ENCODE measurements around the gene GPRC5C. TPM values are rescaled to one million over a fixed set of nuclear protein-coding genes. Genes with fewer than 3 reads are reported as not detected.

GPRC5C gene
- total and polyA plus RNA-seq, 2 donors (not counting 3 experiments of a cell fraction or from before 2014, with no cell fraction given), result not detected

DNA sequence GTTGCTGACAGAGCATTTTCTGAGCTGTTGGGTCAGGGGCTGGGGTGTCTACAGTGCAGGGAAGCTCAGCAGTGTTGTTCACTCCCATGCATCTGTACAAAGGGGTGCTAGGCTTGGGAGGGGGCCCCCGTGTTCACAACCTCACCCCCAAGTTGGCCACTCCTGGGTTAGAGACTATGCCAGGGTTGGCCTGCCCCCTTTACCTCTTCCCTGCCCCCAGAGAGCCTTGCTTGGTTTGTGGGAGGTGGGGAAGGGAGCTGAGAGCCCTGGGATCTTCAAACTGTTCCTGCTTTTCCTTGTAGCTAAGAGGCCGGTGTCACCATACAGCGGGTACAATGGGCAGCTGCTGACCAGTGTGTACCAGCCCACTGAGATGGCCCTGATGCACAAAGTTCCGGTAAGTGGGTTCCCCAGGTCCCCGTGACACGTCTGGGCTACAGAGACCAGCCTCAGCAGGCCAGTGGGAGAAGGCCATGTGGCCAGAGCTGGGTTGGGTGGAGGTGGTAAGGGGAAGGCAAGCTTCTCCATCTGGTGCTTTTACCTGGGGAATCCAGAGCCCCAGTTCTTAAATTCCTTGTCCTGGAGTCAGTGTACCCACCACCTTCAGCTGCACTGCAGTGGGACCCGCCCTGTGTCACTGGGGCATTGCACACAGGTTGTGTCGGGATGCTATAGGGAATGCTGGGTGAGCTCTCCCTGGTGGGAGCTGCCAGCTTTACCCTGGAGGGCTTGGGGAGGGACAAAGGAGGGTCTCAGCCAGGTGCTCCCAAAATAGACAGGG, 11.8 kb downstream of the GPRC5C start:
- TF ChIP-seq POLR2AphosphoS5 (IDR thresholded peaks at IDR 0.05; ENCODE audit: insufficient read depth, low read depth, low read length) (no peak), MYC (IDR thresholded peaks at IDR 0.05; ENCODE audit: low read depth, low read length) (no peak), JUN (IDR thresholded peaks at IDR 0.05; ENCODE audit: borderline replicate concordance, insufficient read depth, insufficient read length, low read depth) (no peak), GATA2 (IDR thresholded peaks at IDR 0.05; ENCODE audit: insufficient read depth, insufficient read length, low read depth, low read length) (no peak), FOS (IDR thresholded peaks at IDR 0.05; ENCODE audit: borderline replicate concordance, insufficient read depth, low read length) (no peak)
- TF ChIP-seq, protein P1, sequence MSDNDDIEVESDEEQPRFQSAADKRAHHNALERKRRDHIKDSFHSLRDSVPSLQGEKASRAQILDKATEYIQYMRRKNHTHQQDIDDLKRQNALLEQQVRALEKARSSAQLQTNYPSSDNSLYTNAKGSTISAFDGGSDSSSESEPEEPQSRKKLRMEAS (IDR thresholded peaks at IDR 0.05; ENCODE audit: insufficient read depth, insufficient read length), result no peak
- no TSS peak for BruUV-seq (replicated peaks)

DNA sequence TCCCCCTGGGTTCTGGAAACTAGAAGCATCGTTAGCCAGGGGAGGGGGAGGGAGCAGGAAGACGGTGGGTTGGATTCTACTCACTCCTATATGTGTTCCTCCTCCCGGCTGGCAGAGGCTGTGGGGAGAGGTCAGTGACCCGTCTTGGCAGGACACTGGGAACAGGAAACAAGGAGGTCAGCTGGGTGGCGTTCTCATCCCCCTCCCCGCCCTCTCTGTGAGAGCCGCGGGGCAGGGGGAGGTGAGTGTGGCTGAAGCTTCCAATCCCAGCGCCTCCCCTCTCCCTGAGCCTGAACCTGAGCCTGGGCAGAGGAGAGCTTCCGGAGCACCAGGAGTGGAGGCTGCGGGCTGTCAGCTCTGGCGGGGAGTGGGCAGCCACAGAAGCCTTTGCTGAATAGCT, 12.5 kb downstream of the GPRC5C start:
- Histone ChIP-seq H3K4me3 (replicated peaks in 1 of 3; ENCODE audit: insufficient read depth in 1 of 3, low read depth in 1 of 3, low read length in 3 of 3) (no peak overlapping the region), H3K36me3 (ENCODE audit: control insufficient read depth in 2 of 2, extremely low read depth in 1 of 2, insufficient read depth in 2 of 2, low read length in 2 of 2) (no peaks in the 10 kb centered on the region), H4K20me1 (replicated peaks; ENCODE audit: control insufficient read depth, extremely low read depth, insufficient read depth, low read length) (no peaks in the 10 kb centered on the region), H3K9me3 (replicated peaks; ENCODE audit: control insufficient read depth, insufficient read depth, low read length) (no peaks in the 10 kb centered on the region), H3K9ac (replicated peaks; ENCODE audit: extremely low read depth, insufficient read depth, low read length) (no peak overlapping the region), H3K4me1 (ENCODE audit: control insufficient read depth, extremely low read depth, insufficient read depth, low read length) (no peaks in the 10 kb centered on the region), H3K9me1 (replicated peaks; ENCODE audit: control insufficient read depth, extremely low read depth, insufficient read depth, low read length) (no peaks in the 10 kb centered on the region), H2AFZ (ENCODE audit: low read depth, low read length) (no peak overlapping the region), H3K79me2 (ENCODE audit: control insufficient read depth, insufficient read depth, low read length) (no peaks in the 10 kb centered on the region), H3K4me2 (ENCODE audit: insufficient read depth, low read length) (no peak overlapping the region), H3K27me3 (ENCODE audit: control insufficient read depth in 2 of 2, insufficient read depth in 2 of 2, low read length in 2 of 2) (no peaks in the 10 kb centered on the region), H3K27ac (ENCODE audit: insufficient read depth, low read depth, low read length) (no peak overlapping the region)
- intact Hi-C loops (cut with micrococcal nuclease) (no loop called here), dilution Hi-C loops (cut with MboI; ENCODE audit: extremely low pct_ligation_motif_present, low sequenced_read_pairs) (no loop called here)
- DNase-seq (ENCODE audit: low read depth, low spot score) (no peak), FAIRE-seq (no peak)
- CTCF ChIA-PET, result interaction anchor here (1.4 to 2.1 kb wide), 2 partner anchors 11 to 13 kb away, joined by 3 to 8 read pairs; no protein-coding TSS in a partner anchor
- BruUV-seq (replicated peaks), result no TSS peak
- TF ChIP-seq, protein P1 (IDR thresholded peaks at IDR 0.05; ENCODE audit: insufficient read depth, insufficient read length), result no peak
- TF ChIP-seq, protein P2, sequence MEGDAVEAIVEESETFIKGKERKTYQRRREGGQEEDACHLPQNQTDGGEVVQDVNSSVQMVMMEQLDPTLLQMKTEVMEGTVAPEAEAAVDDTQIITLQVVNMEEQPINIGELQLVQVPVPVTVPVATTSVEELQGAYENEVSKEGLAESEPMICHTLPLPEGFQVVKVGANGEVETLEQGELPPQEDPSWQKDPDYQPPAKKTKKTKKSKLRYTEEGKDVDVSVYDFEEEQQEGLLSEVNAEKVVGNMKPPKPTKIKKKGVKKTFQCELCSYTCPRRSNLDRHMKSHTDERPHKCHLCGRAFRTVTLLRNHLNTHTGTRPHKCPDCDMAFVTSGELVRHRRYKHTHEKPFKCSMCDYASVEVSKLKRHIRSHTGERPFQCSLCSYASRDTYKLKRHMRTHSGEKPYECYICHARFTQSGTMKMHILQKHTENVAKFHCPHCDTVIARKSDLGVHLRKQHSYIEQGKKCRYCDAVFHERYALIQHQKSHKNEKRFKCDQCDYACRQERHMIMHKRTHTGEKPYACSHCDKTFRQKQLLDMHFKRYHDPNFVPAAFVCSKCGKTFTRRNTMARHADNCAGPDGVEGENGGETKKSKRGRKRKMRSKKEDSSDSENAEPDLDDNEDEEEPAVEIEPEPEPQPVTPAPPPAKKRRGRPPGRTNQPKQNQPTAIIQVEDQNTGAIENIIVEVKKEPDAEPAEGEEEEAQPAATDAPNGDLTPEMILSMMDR (IDR thresholded peaks at IDR 0.05; ENCODE audit: extremely low read depth in 1 of 2, insufficient read depth in 1 of 2, low read depth in 1 of 2, low read length in 2 of 2), result no peak
- TF ChIP-seq EZH2 (IDR thresholded peaks at IDR 0.05; ENCODE audit: borderline replicate concordance, low read depth, low read length, severe bottlenecking), result no peak
- no peak for TF ChIP-seq POLR2A (IDR thresholded peaks at IDR 0.05; ENCODE audit: low read depth, low read length)
- TF ChIP-seq MYC (IDR thresholded peaks at IDR 0.05; ENCODE audit: low read depth, low read length), result no peak
- TF ChIP-seq FOS (IDR thresholded peaks at IDR 0.05; ENCODE audit: borderline replicate concordance, insufficient read depth, low read length), result no peak
- TF ChIP-seq POLR2AphosphoS5 (IDR thresholded peaks at IDR 0.05; ENCODE audit: insufficient read depth, low read depth, low read length), result no peak
- TF ChIP-seq GATA2 (IDR thresholded peaks at IDR 0.05; ENCODE audit: insufficient read depth, insufficient read length, low read depth, low read length), result no peak
- no peak for TF ChIP-seq JUN (IDR thresholded peaks at IDR 0.05; ENCODE audit: borderline replicate concordance, insufficient read depth, insufficient read length, low read depth)
- POLR2A ChIA-PET, result no interaction called here

More for the DNA sequence above, 11.8 kb downstream of the GPRC5C start:
- Histone ChIP-seq H4K20me1 (replicated peaks; ENCODE audit: control insufficient read depth, extremely low read depth, insufficient read depth, low read length) (no peaks in the 10 kb centered on the region), H3K79me2 (ENCODE audit: control insufficient read depth, insufficient read depth, low read length) (no peaks in the 10 kb centered on the region), H3K4me2 (ENCODE audit: insufficient read depth, low read length) (no peak overlapping the region), H3K4me1 (ENCODE audit: control insufficient read depth, extremely low read depth, insufficient read depth, low read length) (no peaks in the 10 kb centered on the region), H3K27ac (ENCODE audit: insufficient read depth, low read depth, low read length) (no peak overlapping the region), H3K4me3 (replicated peaks in 1 of 3; ENCODE audit: insufficient read depth in 1 of 3, low read depth in 1 of 3, low read length in 3 of 3) (no peak overlapping the region), H2AFZ (ENCODE audit: low read depth, low read length) (no peak overlapping the region), H3K27me3 (ENCODE audit: control insufficient read depth in 2 of 2, insufficient read depth in 2 of 2, low read length in 2 of 2) (no peaks in the 10 kb centered on the region), H3K36me3 (ENCODE audit: control insufficient read depth in 2 of 2, extremely low read depth in 1 of 2, insufficient read depth in 2 of 2, low read length in 2 of 2) (no peaks in the 10 kb centered on the region), H3K9me3 (replicated peaks; ENCODE audit: control insufficient read depth, insufficient read depth, low read length) (no peaks in the 10 kb centered on the region), H3K9me1 (replicated peaks; ENCODE audit: control insufficient read depth, extremely low read depth, insufficient read depth, low read length) (no peaks in the 10 kb centered on the region), H3K9ac (replicated peaks; ENCODE audit: extremely low read depth, insufficient read depth, low read length) (no peak overlapping the region)
- intact Hi-C loops (cut with micrococcal nuclease), result no loop called here
- FAIRE-seq (no peak), DNase-seq (ENCODE audit: low read depth, low spot score) (no peak)
- dilution Hi-C loops (cut with MboI; ENCODE audit: extremely low pct_ligation_motif_present, low sequenced_read_pairs), result no loop called here
- ChIA-PET CTCF (interaction anchor here (1.4 kb wide), 1 partner anchor 12 kb away, joined by 3 read pairs; no protein-coding TSS in a partner anchor), POLR2A (no interaction called here)
